H9 (cell line): Measurements from ENCODE around the gene FASTK. TPM values are rescaled to one million over a fixed set of nuclear protein-coding genes. Genes with fewer than 3 reads are reported as not detected.

ENCODE experiments used
- DNase-seq: peaks from one replicate; pipeline ENCODE4 v3.0.0-alpha.2; 2017
- H2AFZ ChIP-seq: one replicate; pipeline ENCODE4 v1.6.1; 2013; ENCODE audit warnings: mild to moderate bottlenecking, low read length, control low read depth, moderate library complexity
- H2AK5ac ChIP-seq: 2 replicates; pipeline ENCODE4 v1.6.1; 2013; ENCODE audit warnings: low read length, control low read depth, mixed read lengths; ENCODE audit not compliant: insufficient read length
- H2BK120ac ChIP-seq: one replicate; pipeline ENCODE4 v1.6.1; 2013; ENCODE audit warnings: low read depth, mild to moderate bottlenecking, low read length, control low read depth, inconsistent platforms; ENCODE audit not compliant: poor library complexity, severe bottlenecking
- H2BK12ac ChIP-seq: 2 replicates; pipeline ENCODE4 v1.6.1; 2013; ENCODE audit warnings: low read length, control low read depth, mixed read lengths, low read depth; ENCODE audit not compliant: insufficient read length
- H2BK15ac ChIP-seq: 2 replicates; pipeline ENCODE4 v1.6.1; 2013; ENCODE audit warnings: low read depth, low read length, control low read depth
- H2BK20ac ChIP-seq: one replicate; pipeline ENCODE4 v1.6.1; 2013; ENCODE audit warnings: low read depth, mild to moderate bottlenecking, low read length, control low read depth, inconsistent platforms; ENCODE audit not compliant: poor library complexity, severe bottlenecking
- H2BK5ac ChIP-seq: 2 replicates; pipeline ENCODE4 v1.6.1; 2013; ENCODE audit warnings: low read length, control low read depth, mixed read lengths; ENCODE audit not compliant: insufficient read length
- H3K14ac ChIP-seq: 2 replicates; pipeline ENCODE4 v1.6.1; 2013; ENCODE audit warnings: low read length, control low read depth; ENCODE audit not compliant: insufficient read depth
- H3K18ac ChIP-seq: 2 replicates; pipeline ENCODE4 v1.6.1; 2013; ENCODE audit warnings: low read depth, mild to moderate bottlenecking, mixed read lengths, low read length, control low read depth; ENCODE audit not compliant: insufficient read length
- H3K23ac ChIP-seq: 2 replicates; pipeline ENCODE4 v1.6.1; 2013; ENCODE audit warnings: low read length, control low read depth, mixed read lengths, low read depth; ENCODE audit not compliant: insufficient read length
- H3K23me2 ChIP-seq: 2 replicates; pipeline ENCODE4 v1.6.1; 2013; ENCODE audit warnings: low read depth, mild to moderate bottlenecking, mixed read lengths, low read length, control low read depth; ENCODE audit not compliant: insufficient read length, poor library complexity, severe bottlenecking
- H3K27ac ChIP-seq: 2 replicates; pipeline ENCODE4 v1.5.1; 2013; ENCODE audit warnings: low read length, control low read depth, mixed read lengths, low read depth; ENCODE audit not compliant: insufficient read length
- H3K27me3 ChIP-seq: 2 replicates; pipeline ENCODE4 v1.6.1; 2013; ENCODE audit warnings: low read length, control low read depth, inconsistent platforms; ENCODE audit not compliant: insufficient read depth
- H3K4ac ChIP-seq: 2 replicates; pipeline ENCODE4 v1.6.1; 2013; ENCODE audit warnings: low read depth, mild to moderate bottlenecking, control low read depth, inconsistent platforms, low read length, moderate library complexity
- H3K4me1 ChIP-seq: 2 replicates; pipeline ENCODE4 v1.6.1; 2013; ENCODE audit warnings: low read length, control low read depth, inconsistent platforms; ENCODE audit not compliant: insufficient read depth
- H3K4me2 ChIP-seq: 2 replicates; pipeline ENCODE4 v1.6.1; 2013; ENCODE audit warnings: low read length, control low read depth, mixed read lengths; ENCODE audit not compliant: insufficient read length, insufficient read depth
- H3K56ac ChIP-seq: 2 replicates; pipeline ENCODE4 v1.6.1; 2013; ENCODE audit warnings: low read depth, mild to moderate bottlenecking, mixed read lengths, low read length, control low read depth; ENCODE audit not compliant: insufficient read length
- H3K79me1 ChIP-seq: 2 replicates; pipeline ENCODE4 v1.6.1; 2013; ENCODE audit warnings: low read depth, mild to moderate bottlenecking, moderate library complexity, low read length, control low read depth, inconsistent platforms; ENCODE audit not compliant: insufficient read depth, poor library complexity, severe bottlenecking
- H3K79me2 ChIP-seq: 2 replicates; pipeline ENCODE4 v1.6.1; 2013; ENCODE audit warnings: low read length, control low read depth, inconsistent platforms; ENCODE audit not compliant: insufficient read depth
- H3K9ac ChIP-seq: 2 replicates; pipeline ENCODE4 v1.6.1; 2013; ENCODE audit warnings: low read length, control low read depth, mixed read lengths; ENCODE audit not compliant: insufficient read length; ENCODE audit errors: extremely low read depth
- H3K9me3 ChIP-seq: one replicate; pipeline ENCODE4 v1.6.1; 2013; ENCODE audit warnings: low read depth, low read length, inconsistent platforms; ENCODE audit not compliant: control insufficient read depth
- H3T11ph ChIP-seq: one replicate; pipeline ENCODE4 v1.6.1; 2013; ENCODE audit warnings: mild to moderate bottlenecking, low read length, control low read depth, inconsistent platforms
- H4K20me1 ChIP-seq: one replicate; pipeline ENCODE4 v1.6.1; 2013; ENCODE audit not compliant: control insufficient read depth, insufficient read length, insufficient read depth
- H4K5ac ChIP-seq: 2 replicates; pipeline ENCODE4 v1.6.1; 2013; ENCODE audit warnings: low read depth, mild to moderate bottlenecking, mixed read lengths, low read length, control low read depth; ENCODE audit not compliant: insufficient read length
- H4K8ac ChIP-seq: replicated peaks from 2 replicates; pipeline ENCODE4 v1.6.1; 2013; ENCODE audit warnings: low read length, control low read depth, mixed read lengths, low read depth; ENCODE audit not compliant: insufficient read length
- H4K91ac ChIP-seq: 2 replicates; pipeline ENCODE4 v1.6.1; 2013; ENCODE audit warnings: low read depth, mild to moderate bottlenecking, moderate library complexity, mixed read lengths, low read length, control low read depth; ENCODE audit not compliant: insufficient read length
- H3K27ac Mint-ChIP-seq, 3 experiments: 2 replicates in 2 of 3; 3 replicates in 1 of 3; pipeline ENCODE4 v1.8.0; 2020 to 2021; ENCODE audit warnings: mixed read lengths in 3 of 3, mild to moderate bottlenecking in 1 of 3, moderate library complexity in 1 of 3
- H3K27me3 Mint-ChIP-seq: 2 replicates; pipeline ENCODE4 v1.8.0; 2021; ENCODE audit warnings: low read depth, mild to moderate bottlenecking, moderate library complexity, mixed read lengths
- H3K36me3 Mint-ChIP-seq, 3 experiments: 2 replicates in 2 of 3; 3 replicates in 1 of 3; pipeline ENCODE4 v1.8.0; 2020 to 2021; ENCODE audit warnings: low read depth in 3 of 3, mixed read lengths in 3 of 3; ENCODE audit not compliant: insufficient read depth in 1 of 3
- H3K4me1 Mint-ChIP-seq, 2 experiments: 2 replicates each; pipeline ENCODE4 v1.8.0; 2020; ENCODE audit warnings: mixed read lengths in 2 of 2
- H3K4me3 Mint-ChIP-seq, 2 experiments: 2 replicates in 1 of 2; 3 replicates in 1 of 2; pipeline ENCODE4 v1.8.0; 2020 to 2021; ENCODE audit warnings: mild to moderate bottlenecking in 2 of 2, mixed read lengths in 2 of 2, moderate library complexity in 1 of 2
- H3K9me3 Mint-ChIP-seq, 2 experiments: 2 replicates in 1 of 2; 3 replicates in 1 of 2; pipeline ENCODE4 v1.8.0; 2020; ENCODE audit warnings: mild to moderate bottlenecking in 2 of 2, mixed read lengths in 2 of 2, moderate library complexity in 1 of 2
- WGBS: extraction: QIAGEN DNeasy Blood & Tissue Kit; methylation state at CpG from one replicate; pipeline ENCODE4 v1.1.7; 2013; ENCODE audit warnings: missing lambda C conversion rate, low lambda C conversion rate, mixed read lengths; ENCODE audit not compliant: insufficient read length; ENCODE audit errors: extremely low coverage; 5-methylcytosine and 5-hydroxymethylcytosine counted together
- total RNA-seq: library from RNA; stranded (reverse); gene quantifications from 2 replicates; pipeline ENCODE4 v1.2.1, GENCODE V29; 2021
- TF ChIP-seq, protein P1 (sequence below): fragments of 200-600 bp; sonication (generic); conservative IDR thresholded peaks from 3 replicates; pipeline ENCODE4 v1.8.0; 2021; ENCODE audit warnings: antibody characterized with exemption, mild to moderate bottlenecking

Gene FASTK
- total RNA-seq, 1 experiment from 2014 or later: 57.8 TPM

DNA sequence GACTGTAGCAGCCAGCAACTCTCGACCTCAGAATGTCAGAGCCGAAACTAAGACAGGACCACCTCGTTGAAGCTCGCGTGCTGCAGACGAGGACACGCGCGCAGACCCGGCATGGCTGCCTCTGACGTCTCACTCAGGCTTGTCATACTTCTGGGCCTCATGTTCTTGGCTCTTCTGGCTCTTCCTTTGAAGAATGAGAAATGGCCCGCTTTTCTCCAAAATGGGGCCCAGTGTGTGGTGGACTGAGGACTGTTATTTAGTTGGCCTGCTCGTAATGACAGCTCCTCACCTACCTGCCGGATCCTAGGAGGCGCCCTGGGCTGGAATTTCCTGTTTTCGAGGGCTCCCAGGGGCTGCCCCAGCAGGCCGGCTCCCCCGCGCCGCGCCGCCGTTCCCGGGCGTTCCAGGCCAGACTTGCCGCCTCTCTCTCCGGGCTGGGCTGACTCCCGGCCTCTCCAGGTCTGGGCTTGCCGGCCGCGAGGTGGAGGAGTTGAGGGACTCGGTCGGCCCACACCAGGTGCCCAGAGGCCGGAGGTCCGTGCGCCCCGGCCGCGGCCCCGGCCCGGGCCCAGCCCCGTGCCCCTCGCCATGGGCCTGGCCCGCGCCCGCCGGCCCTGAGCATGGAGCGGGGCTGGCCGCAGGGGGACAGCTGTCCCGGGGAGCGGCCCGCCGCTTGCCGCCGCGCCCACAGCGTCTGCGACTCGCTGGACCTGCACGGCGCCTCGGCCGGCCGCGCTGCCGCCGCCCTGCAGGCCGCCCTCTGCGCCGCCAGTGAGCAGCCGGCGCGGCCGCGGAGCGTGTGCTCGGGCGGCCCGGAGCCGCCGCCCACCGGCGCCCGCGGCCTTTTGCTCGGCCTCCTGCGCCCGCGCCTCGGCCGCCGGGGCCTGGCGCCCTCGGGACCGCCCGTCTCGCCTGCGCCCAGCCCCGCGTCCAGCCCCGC is 33.8 kb upstream of the FASTK start:
- Histone ChIP-seq H3K18ac (no peak overlapping the region), H2AFZ (no peak overlapping the region), H4K5ac (no peak overlapping the region), H2BK12ac (no peak overlapping the region), H3K79me1 (peaks cover 3% of the 10 kb centered on the region), H3K9me3 (no peaks in the 10 kb centered on the region), H3K27me3 (no peaks in the 10 kb centered on the region), H3K27ac (no peak overlapping the region), H3K9ac (no peak overlapping the region), H3K4ac (no peak overlapping the region), H2AK5ac (no peak overlapping the region), H2BK120ac (no peak overlapping the region), H2BK20ac (no peak overlapping the region), H3K14ac (no peak overlapping the region; the same call in 1 of the 2 replicates), H2BK5ac (no peak overlapping the region), H3T11ph (no peak overlapping the region), H4K8ac (no peak overlapping the region), H3K4me2 (peak overlapping the region; percentile 19), H3K23ac (no peak overlapping the region), H3K56ac (no peak overlapping the region), H4K91ac (no peak overlapping the region), H3K79me2 (peaks cover 4% of the 10 kb centered on the region; the same call in 1 of the 2 replicates), H2BK15ac (no peak overlapping the region), H3K4me1 (peaks cover 7% of the 10 kb centered on the region; the same call in 1 of the 2 replicates), H4K20me1 (peaks cover 4% of the 10 kb centered on the region), H3K23me2 (no peaks in the 10 kb centered on the region)
- peak; percentile 58 for DNase-seq
- TF ChIP-seq, protein P1, sequence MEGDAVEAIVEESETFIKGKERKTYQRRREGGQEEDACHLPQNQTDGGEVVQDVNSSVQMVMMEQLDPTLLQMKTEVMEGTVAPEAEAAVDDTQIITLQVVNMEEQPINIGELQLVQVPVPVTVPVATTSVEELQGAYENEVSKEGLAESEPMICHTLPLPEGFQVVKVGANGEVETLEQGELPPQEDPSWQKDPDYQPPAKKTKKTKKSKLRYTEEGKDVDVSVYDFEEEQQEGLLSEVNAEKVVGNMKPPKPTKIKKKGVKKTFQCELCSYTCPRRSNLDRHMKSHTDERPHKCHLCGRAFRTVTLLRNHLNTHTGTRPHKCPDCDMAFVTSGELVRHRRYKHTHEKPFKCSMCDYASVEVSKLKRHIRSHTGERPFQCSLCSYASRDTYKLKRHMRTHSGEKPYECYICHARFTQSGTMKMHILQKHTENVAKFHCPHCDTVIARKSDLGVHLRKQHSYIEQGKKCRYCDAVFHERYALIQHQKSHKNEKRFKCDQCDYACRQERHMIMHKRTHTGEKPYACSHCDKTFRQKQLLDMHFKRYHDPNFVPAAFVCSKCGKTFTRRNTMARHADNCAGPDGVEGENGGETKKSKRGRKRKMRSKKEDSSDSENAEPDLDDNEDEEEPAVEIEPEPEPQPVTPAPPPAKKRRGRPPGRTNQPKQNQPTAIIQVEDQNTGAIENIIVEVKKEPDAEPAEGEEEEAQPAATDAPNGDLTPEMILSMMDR: no peak
- peaks cover 27% of the 10 kb centered on the region in 2 experiments for H3K4me1 Mint-ChIP-seq
- H3K4me3 Mint-ChIP-seq: peak overlapping the region; percentile 50 to 70
- no CpG with 5 or more reads among the region's 101 CpGs for WGBS
- no peak overlapping the region for H3K27ac Mint-ChIP-seq
- peaks cover 6% of the 10 kb centered on the region for H3K27me3 Mint-ChIP-seq
- peaks cover 8 to 16% (median 9%) of the 10 kb centered on the region in 3 experiments for H3K36me3 Mint-ChIP-seq
- no peaks in the 10 kb centered on the region for H3K9me3 Mint-ChIP-seq
